Gastroesophageal sphincter (tissue), 4 donors: ENCODE measurements around the gene CETN3. TPM values are rescaled to one million over a fixed set of nuclear protein-coding genes. Genes with fewer than 3 reads are reported as not detected.

Source experiments
- ATAC-seq: fragments of 150-250 bp; one replicate; pipeline ENCODE4 v1.9.1; 2016; ENCODE audit warnings: mild to moderate bottlenecking, moderate library complexity
- H3K27ac ChIP-seq, 4 donors: fragments of 200-600 bp; sonication (generic) in 3 of 4; 1 replicate in 3 of 4; 2 replicates in 1 of 4; pipeline ENCODE4 v1.5.1; 2016 to 2019
- H3K27me3 ChIP-seq: fragments of 200-600 bp; sonication (generic); one replicate; pipeline ENCODE4 v1.5.1; 2019
- H3K36me3 ChIP-seq, 2 donors: fragments of 200-600 bp; sonication (generic); one replicate each; pipeline ENCODE4 v1.5.1; 2019; ENCODE audit warnings: control low read depth in 1 of 2
- H3K4me1 ChIP-seq, 3 donors: fragments of 200-600 bp; sonication (generic); 1 replicate in 2 of 3; 2 replicates in 1 of 3; pipeline ENCODE4 v1.5.1; 2016 to 2019; ENCODE audit warnings: control low read depth in 2 of 3
- H3K4me3 ChIP-seq, 2 donors: fragments of 200-600 bp; sonication (generic); one replicate each; pipeline ENCODE4 v1.5.1; 2019; ENCODE audit warnings: mild to moderate bottlenecking in 1 of 2, moderate library complexity in 1 of 2
- H3K9me3 ChIP-seq, 3 donors: fragments of 200-600 bp; sonication (generic); one replicate each; pipeline ENCODE4 v1.5.1; 2017 to 2019; ENCODE audit warnings: control low read depth in 2 of 3
- CTCF ChIP-seq, 4 experiments: fragments of 200-600 bp in 2 of 4; fragments of 450-650 bp in 2 of 4; sonication (generic) in 1 of 4; IDR thresholded peaks; one replicate each; pipeline ENCODE4 v1.5.1; 2017 to 2019; ENCODE audit warnings: antibody characterized with exemption in 4 of 4, mild to moderate bottlenecking in 2 of 4, moderate library complexity in 2 of 4
- EP300 ChIP-seq: sonication (generic); formaldehyde crosslinking; IDR thresholded peaks from one replicate; pipeline ENCODE4 v1.6.1; 2017; ENCODE audit warnings: antibody characterized with exemption, mild to moderate bottlenecking
- POLR2A ChIP-seq, 2 donors: fragments of 450-650 bp; IDR thresholded peaks; one replicate each; pipeline ENCODE4 v1.6.1; 2017; ENCODE audit warnings: antibody characterized with exemption in 2 of 2, mild to moderate bottlenecking in 2 of 2, moderate library complexity in 1 of 2
- POLR2AphosphoS5 ChIP-seq: sonication (generic); formaldehyde crosslinking; IDR thresholded peaks from one replicate; pipeline ENCODE4 v1.6.1; 2017; ENCODE audit warnings: antibody characterized with exemption
- WGBS, 2 donors: methylation state at CpG; one replicate each; pipeline ENCODE4 v1.1.5; 2018; ENCODE audit warnings: low coverage in 1 of 2; 5-methylcytosine and 5-hydroxymethylcytosine counted together
- total RNA-seq, 4 donors: library from RNA; depleted of rRNA; stranded (reverse); fragments of >200 nt; gene quantifications; one replicate each; pipeline ENCODE4 v1.1.0, GENCODE V29; 2016

CETN3 gene
- 10 to 100 TPM in 1 of 4 donors, 1 to 10 TPM in 3; 7.5 to 16.0 (median 8.7) TPM for total RNA-seq

GRCh38 chr5:90409318-90410177 is at the start of gene CETN3:
Gene CETN3 (minus strand): TSS chr5:90409756. CDS start chr5:90409661, 95 bp downstream.
- 0% methylated on average over 7 to 8 of the region's 51 CpGs for WGBS, 2 donors
- peak; percentile 98 for ATAC-seq
- Histone ChIP-seq H3K4me1 (peaks cover 0 to 23% (median 9%) of the 10 kb centered on the region in 3 donors), H3K36me3 (peaks cover 0 to 10% of the 10 kb centered on the region in 2 donors), H3K4me3 (peak within 1 kb of the TSS; percentile 73 to 91), H3K9me3 (no peaks in the 10 kb centered on the region), H3K27me3 (no peaks in the 10 kb centered on the region), H3K27ac (peak within 1 kb of the TSS; percentile 95 to 98 (median 96))
- TF ChIP-seq POLR2AphosphoS5 (peak; percentile 96), POLR2A (IDR thresholded peaks at IDR 0.05) (peak; percentile 76 to 84), EP300 (no peak), CTCF (IDR thresholded peaks at IDR 0.05) (peak in 2 of 4 experiments; percentile 15 to 17)

- Histone ChIP-seq H3K4me1 (no peaks in the 10 kb centered on the region), H3K36me3 (no peaks in the 10 kb centered on the region), H3K27ac (no peak overlapping the region), H3K4me3 (no peak overlapping the region), H3K27me3 (no peaks in the 10 kb centered on the region), H3K9me3 (no peaks in the 10 kb centered on the region)
- ATAC-seq: no peak
- TF ChIP-seq EP300 (no peak), POLR2AphosphoS5 (no peak), POLR2A (IDR thresholded peaks at IDR 0.05) (no peak), CTCF (IDR thresholded peaks at IDR 0.05) (no peak)
Observed at GRCh38 chr5:90446961-90447360, 37.4 kb upstream of the CETN3 start.

- no peak for ATAC-seq
- H3K27ac ChIP-seq: no peak overlapping the region
- no peak overlapping the region for H3K4me3 ChIP-seq
- WGBS, 2 donors: 34 to 44% methylated on average over 2 of the region's 2 CpGs
- H3K27me3 ChIP-seq: no peaks in the 10 kb centered on the region
- H3K36me3 ChIP-seq: no peaks in the 10 kb centered on the region
- TF ChIP-seq EP300: no peak
- H3K9me3 ChIP-seq: no peaks in the 10 kb centered on the region
- peaks cover 0 to 4% (median 0%) of the 10 kb centered on the region in 3 donors for H3K4me1 ChIP-seq
Observed at GRCh38 chr5:90440644-90441043, 31.1 kb upstream of the CETN3 start.

GRCh38 chr5:90438100-90438499 is 28.5 kb upstream of the CETN3 start:
- H3K36me3 ChIP-seq: no peaks in the 10 kb centered on the region
- H3K4me3 ChIP-seq: no peak overlapping the region
- 25 to 38% methylated on average over 1 of the region's 1 CpG for WGBS, 2 donors
- peaks cover 0 to 4% (median 0%) of the 10 kb centered on the region in 3 donors for H3K4me1 ChIP-seq
- H3K27ac ChIP-seq: no peak overlapping the region
- H3K9me3 ChIP-seq: no peaks in the 10 kb centered on the region
- H3K27me3 ChIP-seq: no peaks in the 10 kb centered on the region
- TF ChIP-seq POLR2A (IDR thresholded peaks at IDR 0.05) (no peak), EP300 (no peak), CTCF (IDR thresholded peaks at IDR 0.05) (no peak), POLR2AphosphoS5 (no peak)
- ATAC-seq: no peak

- ATAC-seq: no peak
- no peaks in the 10 kb centered on the region for H3K36me3 ChIP-seq
- no peak overlapping the region for H3K4me3 ChIP-seq
- no peaks in the 10 kb centered on the region for H3K9me3 ChIP-seq
- H3K27me3 ChIP-seq: no peaks in the 10 kb centered on the region
- H3K4me1 ChIP-seq: peaks cover 0 to 4% (median 0%) of the 10 kb centered on the region in 3 donors
- H3K27ac ChIP-seq: no peak overlapping the region
- no peak for TF ChIP-seq POLR2AphosphoS5
- TF ChIP-seq POLR2A (IDR thresholded peaks at IDR 0.05): no peak
- TF ChIP-seq EP300: no peak
- no peak for TF ChIP-seq CTCF (IDR thresholded peaks at IDR 0.05)
Observed at GRCh38 chr5:90437663-90438062, 28.1 kb upstream of the CETN3 start.
